Astrocyte (in vitro differentiated cells and primary cell): ENCODE results near the gene SGSM1. TPM values are rescaled to one million over a fixed set of nuclear protein-coding genes. Genes with fewer than 3 reads are reported as not detected.

ENCODE experiments used
- DNase-seq: peaks from one replicate; pipeline ENCODE4 v3.0.0-alpha.2; 2010; ENCODE audit warnings: low read depth
- FAIRE-seq: peaks from 2 replicates; lab custom pipeline; 2011; peaks lifted over from hg19 to GRCh38; lab: Jason Lieb, UNC
- H2AFZ ChIP-seq: 2 replicates; pipeline ENCODE4 v1.6.0; 2012; ENCODE audit warnings: low read depth, low read length, inconsistent platforms
- H3K27ac ChIP-seq: 2 replicates; pipeline ENCODE4 v1.5.1; 2011; ENCODE audit warnings: low read depth, low read length, inconsistent platforms
- H3K27me3 ChIP-seq: 2 replicates; pipeline ENCODE4 v1.6.0; 2011; ENCODE audit warnings: low read length, inconsistent platforms; ENCODE audit not compliant: insufficient read depth
- H3K36me3 ChIP-seq: 2 replicates; pipeline ENCODE4 v1.5.1; 2011; ENCODE audit warnings: low read length, inconsistent platforms; ENCODE audit not compliant: insufficient read depth
- H3K4me1 ChIP-seq: 2 replicates; pipeline ENCODE4 v1.5.1; 2011; ENCODE audit warnings: low read length, inconsistent platforms; ENCODE audit not compliant: insufficient read depth
- H3K4me2 ChIP-seq: 2 replicates; pipeline ENCODE4 v1.6.0; 2012; ENCODE audit warnings: low read length, inconsistent platforms
- H3K4me3 ChIP-seq: 2 replicates; pipeline ENCODE4 v1.5.1; 2011; ENCODE audit warnings: low read depth, mild to moderate bottlenecking, low read length, inconsistent platforms; ENCODE audit not compliant: insufficient read depth
- H3K79me2 ChIP-seq: 2 replicates; pipeline ENCODE4 v1.6.0; 2012; ENCODE audit warnings: mild to moderate bottlenecking, low read length, inconsistent platforms; ENCODE audit not compliant: insufficient read depth
- H3K9ac ChIP-seq: 2 replicates; pipeline ENCODE4 v1.6.0; 2012; ENCODE audit warnings: mild to moderate bottlenecking, low read length, inconsistent platforms
- H3K9me3 ChIP-seq: 2 replicates; pipeline ENCODE4 v1.5.1; 2012; ENCODE audit warnings: low read depth, mild to moderate bottlenecking, low read length, inconsistent platforms; ENCODE audit not compliant: insufficient read depth
- H4K20me1 ChIP-seq: 2 replicates; pipeline ENCODE4 v1.6.0; 2012; ENCODE audit warnings: low read length, inconsistent platforms; ENCODE audit not compliant: insufficient read depth
- H3K27ac Mint-ChIP-seq: one replicate; pipeline ENCODE4 v1.8.0; 2021; ENCODE audit warnings: mild to moderate bottlenecking, mixed read lengths; ENCODE audit not compliant: unreplicated experiment
- H3K27me3 Mint-ChIP-seq: one replicate; pipeline ENCODE4 v1.8.0; 2021; ENCODE audit warnings: low read depth, mixed read lengths; ENCODE audit not compliant: unreplicated experiment
- H3K36me3 Mint-ChIP-seq: one replicate; pipeline ENCODE4 v1.8.0; 2021; ENCODE audit warnings: low read depth, mixed read lengths; ENCODE audit not compliant: unreplicated experiment
- H3K4me1 Mint-ChIP-seq: one replicate; pipeline ENCODE4 v1.8.0; 2021; ENCODE audit warnings: low read depth, mixed read lengths; ENCODE audit not compliant: unreplicated experiment
- H3K4me3 Mint-ChIP-seq: one replicate; pipeline ENCODE4 v1.8.0; 2021; ENCODE audit warnings: mild to moderate bottlenecking, moderate library complexity, mixed read lengths; ENCODE audit not compliant: unreplicated experiment
- H3K9me3 Mint-ChIP-seq: one replicate; pipeline ENCODE4 v1.8.0; 2021; ENCODE audit warnings: mild to moderate bottlenecking, mixed read lengths; ENCODE audit not compliant: unreplicated experiment
- EZH2 ChIP-seq: IDR thresholded peaks from 2 replicates; pipeline ENCODE4 v1.6.1; 2012; ENCODE audit warnings: mild to moderate bottlenecking, low read length, inconsistent platforms; ENCODE audit not compliant: insufficient read depth
- total RNA-seq: library from RNA; stranded (reverse); gene quantifications from 2 replicates; pipeline ENCODE4 v1.2.1, GENCODE V29; 2021
- TF ChIP-seq, protein P1 (sequence below): IDR thresholded peaks from 2 replicates; pipeline ENCODE4 v1.5.1; 2011; ENCODE audit warnings: low read depth, mild to moderate bottlenecking, inconsistent platforms, low read length, moderate library complexity; ENCODE audit not compliant: insufficient read depth

SGSM1 gene
- total RNA-seq, 1 donor from 2014 or later, result 0.05 TPM

DNA sequence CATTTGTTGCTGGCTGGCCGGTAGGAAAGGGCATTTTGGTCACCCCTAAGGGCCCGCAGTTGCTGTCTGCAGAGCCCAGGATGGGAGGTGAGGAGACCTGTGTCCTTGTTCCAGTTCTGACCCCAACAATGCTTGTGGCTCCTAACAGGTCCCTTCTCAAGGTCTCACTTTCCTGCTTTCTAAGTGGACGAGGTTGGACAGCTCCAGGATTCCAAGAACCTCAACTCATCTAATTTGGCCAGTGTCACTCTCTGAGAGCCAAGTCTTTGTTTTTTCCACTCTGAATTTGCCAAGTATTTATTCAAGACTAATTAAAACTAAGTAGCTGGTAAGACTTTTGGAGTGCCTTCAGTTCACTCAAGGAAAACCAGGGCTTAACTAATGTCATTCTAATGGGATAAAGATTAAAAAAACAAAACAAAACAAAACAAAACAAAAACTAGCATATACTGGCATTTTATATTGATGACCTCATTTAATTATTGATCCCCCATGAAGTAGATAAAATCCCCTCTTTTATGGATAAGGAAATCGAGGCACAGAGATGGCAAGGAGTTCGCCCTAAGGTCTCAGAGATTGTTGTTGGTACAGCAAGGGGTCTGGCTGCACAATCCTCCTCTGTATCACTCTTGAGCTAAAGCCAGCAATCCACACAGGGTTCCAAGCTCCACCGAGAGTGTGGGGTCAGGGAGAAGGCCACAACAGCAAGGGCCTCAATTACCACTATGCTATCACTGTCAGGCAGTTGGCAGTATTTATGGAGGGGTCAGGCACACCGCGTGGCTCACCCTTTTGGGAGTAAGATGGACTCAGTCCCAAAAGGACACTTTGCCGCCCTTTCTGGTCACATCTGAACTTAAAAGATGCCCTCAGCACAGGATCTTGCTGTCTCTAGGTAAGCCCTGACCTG, 8.1 kb downstream of the SGSM1 start:
- no peaks in the 10 kb centered on the region for H3K36me3 ChIP-seq
- no peak overlapping the region for H3K4me3 ChIP-seq
- Mint-ChIP-seq H3K27me3 (peaks cover 20% of the 10 kb centered on the region), H3K4me1 (no peaks in the 10 kb centered on the region), H3K4me3 (no peak overlapping the region), H3K36me3 (peaks cover 3% of the 10 kb centered on the region), H3K27ac (no peak overlapping the region), H3K9me3 (peaks cover 17% of the 10 kb centered on the region)
- H2AFZ ChIP-seq, result no peak overlapping the region
- H3K4me2 ChIP-seq, result no peak overlapping the region
- TF ChIP-seq, protein P1, sequence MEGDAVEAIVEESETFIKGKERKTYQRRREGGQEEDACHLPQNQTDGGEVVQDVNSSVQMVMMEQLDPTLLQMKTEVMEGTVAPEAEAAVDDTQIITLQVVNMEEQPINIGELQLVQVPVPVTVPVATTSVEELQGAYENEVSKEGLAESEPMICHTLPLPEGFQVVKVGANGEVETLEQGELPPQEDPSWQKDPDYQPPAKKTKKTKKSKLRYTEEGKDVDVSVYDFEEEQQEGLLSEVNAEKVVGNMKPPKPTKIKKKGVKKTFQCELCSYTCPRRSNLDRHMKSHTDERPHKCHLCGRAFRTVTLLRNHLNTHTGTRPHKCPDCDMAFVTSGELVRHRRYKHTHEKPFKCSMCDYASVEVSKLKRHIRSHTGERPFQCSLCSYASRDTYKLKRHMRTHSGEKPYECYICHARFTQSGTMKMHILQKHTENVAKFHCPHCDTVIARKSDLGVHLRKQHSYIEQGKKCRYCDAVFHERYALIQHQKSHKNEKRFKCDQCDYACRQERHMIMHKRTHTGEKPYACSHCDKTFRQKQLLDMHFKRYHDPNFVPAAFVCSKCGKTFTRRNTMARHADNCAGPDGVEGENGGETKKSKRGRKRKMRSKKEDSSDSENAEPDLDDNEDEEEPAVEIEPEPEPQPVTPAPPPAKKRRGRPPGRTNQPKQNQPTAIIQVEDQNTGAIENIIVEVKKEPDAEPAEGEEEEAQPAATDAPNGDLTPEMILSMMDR, result no peak
- no peak for TF ChIP-seq EZH2
- DNase-seq, result no peak
- H3K9me3 ChIP-seq, result no peaks in the 10 kb centered on the region
- no peak for FAIRE-seq
- H3K79me2 ChIP-seq, result no peaks in the 10 kb centered on the region
- no peak overlapping the region for H3K9ac ChIP-seq
- H3K27me3 ChIP-seq, result no peaks in the 10 kb centered on the region
- H3K27ac ChIP-seq, result no peak overlapping the region
- H3K4me1 ChIP-seq, result no peaks in the 10 kb centered on the region
- H4K20me1 ChIP-seq, result no peaks in the 10 kb centered on the region

DNA sequence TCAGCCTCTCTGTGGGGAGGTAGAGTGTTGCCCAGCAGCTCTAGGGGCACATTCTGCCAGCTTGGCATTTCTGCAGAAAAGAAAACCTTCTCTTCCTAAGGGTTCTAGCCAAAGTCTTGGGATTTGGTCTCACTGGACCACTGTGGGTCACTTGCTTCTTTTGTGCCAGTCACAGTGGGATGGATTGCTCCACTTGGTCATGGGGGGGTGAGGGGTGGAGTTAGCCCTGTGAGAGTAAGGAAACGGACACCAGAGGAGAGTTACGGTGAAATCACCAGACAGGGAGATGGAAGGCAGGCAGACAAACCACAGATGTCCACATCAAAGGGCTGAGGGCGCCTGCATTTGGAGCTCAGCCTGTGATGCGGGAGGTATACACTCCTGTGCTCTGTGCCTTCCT, 10.8 kb downstream of the SGSM1 start:
- H3K27me3 ChIP-seq, result peaks cover 3% of the 10 kb centered on the region
- H3K4me1 Mint-ChIP-seq, result no peaks in the 10 kb centered on the region
- TF ChIP-seq, protein P1, result no peak
- no peak for TF ChIP-seq EZH2
- H3K27me3 Mint-ChIP-seq, result peaks cover 28% of the 10 kb centered on the region
- H2AFZ ChIP-seq, result no peak overlapping the region
- FAIRE-seq (no peak), DNase-seq (no peak)
- H3K9ac ChIP-seq, result no peak overlapping the region
- H3K9me3 ChIP-seq, result no peaks in the 10 kb centered on the region
- no peaks in the 10 kb centered on the region for H3K4me1 ChIP-seq
- H3K36me3 ChIP-seq, result no peaks in the 10 kb centered on the region
- H3K9me3 Mint-ChIP-seq, result peaks cover 17% of the 10 kb centered on the region
- no peaks in the 10 kb centered on the region for H3K79me2 ChIP-seq
- H3K27ac ChIP-seq, result no peak overlapping the region
- no peak overlapping the region for H3K27ac Mint-ChIP-seq
- no peaks in the 10 kb centered on the region for H4K20me1 ChIP-seq
- H3K4me3 Mint-ChIP-seq, result no peak overlapping the region
- no peak overlapping the region for H3K4me3 ChIP-seq
- no peak overlapping the region for H3K4me2 ChIP-seq
- peaks cover 3% of the 10 kb centered on the region for H3K36me3 Mint-ChIP-seq

DNA sequence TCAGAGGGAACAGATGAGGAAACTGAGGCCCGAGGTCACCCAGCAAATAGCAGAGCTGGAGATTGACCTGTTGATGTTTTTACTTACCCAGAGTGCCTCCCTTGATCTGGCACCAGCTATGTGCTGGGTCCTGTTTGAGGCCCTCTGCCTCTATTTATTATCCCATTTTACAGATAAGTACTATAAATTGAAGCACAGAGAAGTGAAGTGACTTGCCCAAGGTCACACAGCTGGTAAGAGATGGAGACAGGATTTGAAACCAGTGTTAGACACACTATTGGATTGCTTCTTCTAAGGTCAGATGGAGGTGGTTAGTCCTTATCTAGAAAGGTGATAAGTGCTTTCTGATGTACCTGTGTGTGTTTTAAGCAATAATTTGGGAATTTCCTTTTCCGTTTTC, 13.5 kb downstream of the SGSM1 start:
- Histone ChIP-seq H3K4me1 (no peaks in the 10 kb centered on the region), H3K4me3 (no peak overlapping the region), H3K27ac (no peak overlapping the region), H3K9me3 (no peaks in the 10 kb centered on the region), H3K79me2 (no peaks in the 10 kb centered on the region), H4K20me1 (no peaks in the 10 kb centered on the region), H3K27me3 (peaks cover 3% of the 10 kb centered on the region), H3K36me3 (no peaks in the 10 kb centered on the region), H3K9ac (no peak overlapping the region), H3K4me2 (no peak overlapping the region), H2AFZ (no peak overlapping the region)
- Mint-ChIP-seq H3K4me3 (no peak overlapping the region), H3K27me3 (peaks cover 34% of the 10 kb centered on the region), H3K4me1 (no peaks in the 10 kb centered on the region), H3K36me3 (peaks cover 3% of the 10 kb centered on the region), H3K9me3 (peaks cover 15% of the 10 kb centered on the region), H3K27ac (no peak overlapping the region)
- DNase-seq, result no peak
- no peak for FAIRE-seq
- TF ChIP-seq, protein P1, result no peak
- TF ChIP-seq EZH2, result no peak
